ENCODE data around the gene GMDS. TPM values are rescaled to one million over a fixed set of nuclear protein-coding genes. Genes with fewer than 3 reads are reported as not detected.
A peak's percentile ranks its signal among the peaks of the same experiment; 100 is the strongest.

The GMDS gene
- polyA plus RNA-seq, 1 donor (not counting 4 experiments of a cell fraction or from before 2014, with no cell fraction given), result 22.1 TPM

DNA sequence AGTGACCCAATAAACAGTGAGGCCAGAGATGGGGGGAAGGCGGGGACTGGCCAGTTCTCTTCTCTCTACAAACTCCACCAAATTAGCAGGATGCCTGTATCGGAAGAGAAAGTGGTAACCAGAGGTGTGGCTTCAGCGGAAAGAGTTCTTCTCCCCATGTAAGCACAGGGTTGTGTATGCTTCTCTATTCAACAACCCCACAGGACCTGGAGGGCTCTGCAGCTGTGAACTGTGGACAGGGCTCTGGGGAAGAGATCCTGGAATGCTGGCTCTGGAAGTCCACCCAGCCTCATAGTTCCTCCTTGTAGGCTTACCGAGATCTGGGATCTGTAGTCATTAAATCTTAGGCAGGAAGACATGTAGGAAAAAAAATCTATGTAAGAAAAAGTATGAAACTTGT is 449.5 kb downstream of the GMDS start:
- DNase-seq (ENCODE audit: low read depth, low spot score) (no peak), FAIRE-seq (no peak)
- Histone ChIP-seq H3K9ac (ENCODE audit: control insufficient read depth, extremely low read depth, insufficient read depth, low read length) (no peak overlapping the region), H4K20me1 (ENCODE audit: control insufficient read depth, extremely low read depth, insufficient read depth, low read length) (no peaks in the 10 kb centered on the region), H3K27me3 (ENCODE audit: control insufficient read depth, extremely low read depth, insufficient read depth, low read length) (no peaks in the 10 kb centered on the region), H3K27ac (ENCODE audit: control insufficient read depth, insufficient read depth, low read length) (no peak overlapping the region), H3K4me3 (ENCODE audit: control insufficient read depth in 2 of 3, extremely low read depth in 1 of 3, insufficient read depth in 2 of 3, low read depth in 1 of 3, low read length in 3 of 3) (no peak overlapping the region), H3K9me1 (ENCODE audit: control insufficient read depth, extremely low read depth, insufficient read depth, low read length) (no peaks in the 10 kb centered on the region), H3K36me3 (ENCODE audit: control insufficient read depth in 2 of 2, extremely low read depth in 1 of 2, insufficient read depth in 2 of 2, low read length in 2 of 2) (no peaks in the 10 kb centered on the region), H3K79me2 (ENCODE audit: control insufficient read depth, insufficient read depth, low read length) (no peaks in the 10 kb centered on the region), H3K9me3 (ENCODE audit: control insufficient read depth, low read depth, low read length) (no peaks in the 10 kb centered on the region), H2AFZ (ENCODE audit: control insufficient read depth, low read length) (no peak overlapping the region), H3K4me1 (ENCODE audit: control insufficient read depth, extremely low read depth, insufficient read depth, low read length) (peaks cover 8% of the 10 kb centered on the region), H3K4me2 (ENCODE audit: control insufficient read depth, extremely low read depth, insufficient read depth, low read depth, low read length) (no peak overlapping the region)
- dilution Hi-C loops (cut with MboI; ENCODE audit: extremely low pct_ligation_motif_present, low sequenced_read_pairs), result no loop called here
- TF ChIP-seq, protein P1, sequence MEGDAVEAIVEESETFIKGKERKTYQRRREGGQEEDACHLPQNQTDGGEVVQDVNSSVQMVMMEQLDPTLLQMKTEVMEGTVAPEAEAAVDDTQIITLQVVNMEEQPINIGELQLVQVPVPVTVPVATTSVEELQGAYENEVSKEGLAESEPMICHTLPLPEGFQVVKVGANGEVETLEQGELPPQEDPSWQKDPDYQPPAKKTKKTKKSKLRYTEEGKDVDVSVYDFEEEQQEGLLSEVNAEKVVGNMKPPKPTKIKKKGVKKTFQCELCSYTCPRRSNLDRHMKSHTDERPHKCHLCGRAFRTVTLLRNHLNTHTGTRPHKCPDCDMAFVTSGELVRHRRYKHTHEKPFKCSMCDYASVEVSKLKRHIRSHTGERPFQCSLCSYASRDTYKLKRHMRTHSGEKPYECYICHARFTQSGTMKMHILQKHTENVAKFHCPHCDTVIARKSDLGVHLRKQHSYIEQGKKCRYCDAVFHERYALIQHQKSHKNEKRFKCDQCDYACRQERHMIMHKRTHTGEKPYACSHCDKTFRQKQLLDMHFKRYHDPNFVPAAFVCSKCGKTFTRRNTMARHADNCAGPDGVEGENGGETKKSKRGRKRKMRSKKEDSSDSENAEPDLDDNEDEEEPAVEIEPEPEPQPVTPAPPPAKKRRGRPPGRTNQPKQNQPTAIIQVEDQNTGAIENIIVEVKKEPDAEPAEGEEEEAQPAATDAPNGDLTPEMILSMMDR (optimal IDR thresholded peaks at IDR 0.05 in 1 of 3, IDR thresholded peaks at IDR 0.05 in 1 of 3, conservative IDR thresholded peaks at IDR 0.05 in 1 of 3; ENCODE audit: extremely low read depth in 1 of 3, insufficient read depth in 2 of 3, low read length in 3 of 3), result no peak
- no peak for TF ChIP-seq EZH2 (IDR thresholded peaks at IDR 0.05; ENCODE audit: low read length)

DNA sequence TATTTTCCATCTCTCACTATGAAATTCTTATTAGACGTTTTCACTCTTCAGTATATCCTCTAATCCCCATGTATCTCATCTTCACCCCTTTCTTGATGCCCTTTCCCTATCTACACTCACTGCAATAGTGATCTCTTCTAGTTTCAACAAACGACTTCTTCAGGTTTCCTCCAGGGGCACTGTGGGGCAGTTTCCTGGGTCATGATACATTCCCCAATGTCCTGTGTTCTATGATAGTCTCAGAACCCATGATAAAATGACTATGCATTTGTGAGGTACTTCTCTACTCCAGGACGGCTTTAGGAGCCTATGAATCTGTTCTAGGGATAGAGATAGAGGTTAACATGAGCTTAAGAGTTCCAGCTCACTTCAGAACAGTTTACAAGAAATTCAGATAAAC is 452.4 kb downstream of the GMDS start:
- no peaks in the 10 kb centered on the region for H3K9me1 ChIP-seq (ENCODE audit: control insufficient read depth, extremely low read depth, insufficient read depth, low read length)
- no peak overlapping the region for H3K27ac ChIP-seq (ENCODE audit: control insufficient read depth, insufficient read depth, low read length)
- H3K4me2 ChIP-seq (ENCODE audit: control insufficient read depth, extremely low read depth, insufficient read depth, low read depth, low read length), result no peak overlapping the region
- H3K9ac ChIP-seq (ENCODE audit: control insufficient read depth, extremely low read depth, insufficient read depth, low read length), result no peak overlapping the region
- no peak for DNase-seq (ENCODE audit: low read depth, low spot score)
- TF ChIP-seq, protein P1 (optimal IDR thresholded peaks at IDR 0.05 in 1 of 3, IDR thresholded peaks at IDR 0.05 in 1 of 3, conservative IDR thresholded peaks at IDR 0.05 in 1 of 3; ENCODE audit: extremely low read depth in 1 of 3, insufficient read depth in 2 of 3, low read length in 3 of 3), result peak; percentile 46 to 62 (median 56)
- no peak for TF ChIP-seq EZH2 (IDR thresholded peaks at IDR 0.05; ENCODE audit: low read length)
- H2AFZ ChIP-seq (ENCODE audit: control insufficient read depth, low read length), result no peak overlapping the region
- dilution Hi-C loops (cut with MboI; ENCODE audit: extremely low pct_ligation_motif_present, low sequenced_read_pairs), result no loop called here
- H4K20me1 ChIP-seq (ENCODE audit: control insufficient read depth, extremely low read depth, insufficient read depth, low read length), result no peaks in the 10 kb centered on the region
- H3K79me2 ChIP-seq (ENCODE audit: control insufficient read depth, insufficient read depth, low read length), result no peaks in the 10 kb centered on the region
- H3K9me3 ChIP-seq (ENCODE audit: control insufficient read depth, low read depth, low read length), result no peaks in the 10 kb centered on the region
- H3K4me1 ChIP-seq (ENCODE audit: control insufficient read depth, extremely low read depth, insufficient read depth, low read length), result peaks cover 7% of the 10 kb centered on the region
- no peaks in the 10 kb centered on the region for H3K36me3 ChIP-seq (ENCODE audit: control insufficient read depth in 2 of 2, extremely low read depth in 1 of 2, insufficient read depth in 2 of 2, low read length in 2 of 2)
- FAIRE-seq, result peak; percentile 62
- no peak overlapping the region for H3K4me3 ChIP-seq (ENCODE audit: control insufficient read depth in 2 of 3, extremely low read depth in 1 of 3, insufficient read depth in 2 of 3, low read depth in 1 of 3, low read length in 3 of 3)
- no peaks in the 10 kb centered on the region for H3K27me3 ChIP-seq (ENCODE audit: control insufficient read depth, extremely low read depth, insufficient read depth, low read length)

Data from keratinocyte (primary cell).